ENCODE measurements around the gene PDSS1. TPM values are rescaled to one million over a fixed set of nuclear protein-coding genes. Genes with fewer than 3 reads are reported as not detected.

PDSS1 gene
- total and polyA plus RNA-seq, 2 experiments from 2014 or later = 3.7 to 10.5 TPM

- Histone ChIP-seq H3K4me1 (ENCODE audit: low read depth) (peaks cover 4% of the 10 kb centered on the region), H3K27me3 (peaks cover 19% of the 10 kb centered on the region), H3K4me3 (peak overlapping the region; percentile 83), H3K27ac (peak overlapping the region; percentile 88), H3K36me3 (no peaks in the 10 kb centered on the region), H3K9me3 (ENCODE audit: low read depth) (no peaks in the 10 kb centered on the region)
- no peak for TF ChIP-seq CTCF (IDR thresholded peaks at IDR 0.05; ENCODE audit: low read depth, low read length)
- peak in 1 of 2 donors; percentile 78 for DNase-seq (ENCODE audit: low read depth in 1 of 2, low spot score in 1 of 2)
These were observed 727 bp upstream of the PDSS1 start for GRCh38 chr10:26696786-26697162.

- no peak for DNase-seq (ENCODE audit: low read depth in 1 of 2, low spot score in 1 of 2)
- Histone ChIP-seq H3K9me3 (ENCODE audit: low read depth) (no peaks in the 10 kb centered on the region), H3K27ac (peak overlapping the region; percentile 88), H3K4me1 (ENCODE audit: low read depth) (peaks cover 4% of the 10 kb centered on the region), H3K36me3 (no peaks in the 10 kb centered on the region), H3K4me3 (peak overlapping the region; percentile 83), H3K27me3 (peaks cover 10% of the 10 kb centered on the region)
- TF ChIP-seq CTCF (IDR thresholded peaks at IDR 0.05; ENCODE audit: low read depth, low read length) = no peak
These were observed 564 bp downstream of the PDSS1 start for GRCh38 chr10:26697922-26698608.

DNA sequence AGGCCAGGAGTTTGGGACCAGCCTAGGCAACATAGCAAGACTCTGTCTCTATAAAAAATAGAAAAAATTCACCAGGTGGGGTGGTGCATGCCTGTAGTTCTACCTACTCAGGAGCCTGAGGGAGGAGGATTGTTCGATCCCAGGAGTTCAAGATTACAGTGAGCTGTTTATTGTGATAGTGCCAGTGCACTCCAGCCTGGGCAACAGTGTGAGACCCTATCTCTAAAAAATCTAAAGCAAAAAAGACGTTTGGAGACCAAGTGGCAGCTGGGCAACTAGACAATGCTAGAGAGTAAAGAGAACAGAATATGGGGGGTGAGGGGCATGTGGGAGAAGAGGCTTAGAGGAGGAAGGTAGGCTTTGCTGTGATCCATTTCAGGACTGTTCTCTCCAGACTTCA, 1.4 kb downstream of the PDSS1 start:
- DNase-seq (ENCODE audit: low read depth in 1 of 2, low spot score in 1 of 2) = no peak
- no peak for TF ChIP-seq CTCF (IDR thresholded peaks at IDR 0.05; ENCODE audit: low read depth, low read length)
- H3K36me3 ChIP-seq = no peaks in the 10 kb centered on the region
- H3K4me1 ChIP-seq (ENCODE audit: low read depth) = peaks cover 4% of the 10 kb centered on the region
- no peak overlapping the region for H3K27ac ChIP-seq
- H3K9me3 ChIP-seq (ENCODE audit: low read depth) = no peaks in the 10 kb centered on the region
- peaks cover 5% of the 10 kb centered on the region for H3K27me3 ChIP-seq
- H3K4me3 ChIP-seq = peak overlapping the region; percentile 83

DNA sequence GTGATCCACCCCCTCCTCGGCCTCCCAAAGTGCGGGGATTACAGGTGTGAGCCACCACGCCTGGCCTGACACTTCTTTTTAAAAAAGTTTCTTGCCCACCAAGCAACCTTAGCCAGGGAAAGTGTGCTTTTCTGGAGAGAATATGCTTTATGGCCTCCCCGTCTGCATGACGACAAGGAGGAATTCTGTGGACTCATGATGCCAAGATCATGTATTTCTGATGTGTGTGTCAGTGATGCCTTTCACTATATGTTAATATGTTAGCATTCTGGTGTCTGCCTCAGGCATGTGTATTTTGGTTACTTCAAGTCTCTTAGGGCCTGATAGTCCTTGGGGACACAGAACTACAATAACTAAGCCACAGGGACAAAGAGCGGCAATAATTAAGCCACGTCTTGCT, 2.1 kb downstream of the PDSS1 start:
- no peak overlapping the region for H3K4me3 ChIP-seq
- no peaks in the 10 kb centered on the region for H3K36me3 ChIP-seq
- no peaks in the 10 kb centered on the region for H3K9me3 ChIP-seq (ENCODE audit: low read depth)
- DNase-seq (ENCODE audit: low read depth in 1 of 2, low spot score in 1 of 2) = no peak
- H3K27me3 ChIP-seq = no peaks in the 10 kb centered on the region
- H3K4me1 ChIP-seq (ENCODE audit: low read depth) = peaks cover 4% of the 10 kb centered on the region
- no peak overlapping the region for H3K27ac ChIP-seq
- TF ChIP-seq CTCF (IDR thresholded peaks at IDR 0.05; ENCODE audit: low read depth, low read length) = no peak

DNA sequence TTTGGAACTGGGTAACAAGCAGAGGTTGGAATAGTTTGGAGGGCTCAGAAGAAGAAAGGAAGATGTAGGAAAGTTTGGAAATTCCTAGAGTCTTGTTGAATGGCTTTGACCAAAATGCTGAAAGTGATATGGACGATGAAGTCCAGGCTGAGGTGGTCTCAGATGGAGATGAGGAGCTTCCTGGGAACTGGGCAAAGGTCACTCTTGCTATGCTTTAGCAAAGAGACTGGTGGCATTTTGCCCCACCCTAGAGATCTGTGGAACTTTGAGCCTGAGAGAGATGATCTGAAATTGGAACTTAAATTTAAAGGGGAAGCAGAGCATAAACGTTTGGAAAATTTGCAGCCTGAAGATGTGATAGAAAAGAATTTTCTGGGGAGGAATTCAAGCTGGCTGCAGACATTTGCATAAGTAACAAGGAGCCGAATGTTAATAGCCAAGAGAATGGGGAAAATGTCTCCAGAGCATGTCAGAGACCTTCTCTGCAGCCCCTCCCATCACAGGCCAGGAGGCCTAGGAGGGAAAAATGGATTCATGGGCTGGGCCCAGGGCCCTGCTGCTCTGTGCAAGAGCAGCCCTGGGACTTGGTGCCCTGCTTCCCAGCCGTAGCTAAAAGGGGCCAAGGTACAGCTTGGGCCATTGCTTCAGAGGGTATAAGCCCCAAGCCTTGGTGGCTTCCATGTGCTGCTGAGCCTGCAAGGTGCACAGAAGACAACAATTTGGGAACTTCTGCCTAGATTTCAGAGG, 3.6 kb downstream of the PDSS1 start:
- peaks cover 4% of the 10 kb centered on the region for H3K4me1 ChIP-seq (ENCODE audit: low read depth)
- H3K27ac ChIP-seq = no peak overlapping the region
- TF ChIP-seq CTCF (IDR thresholded peaks at IDR 0.05; ENCODE audit: low read depth, low read length) = no peak
- DNase-seq (ENCODE audit: low read depth in 1 of 2, low spot score in 1 of 2) = no peak
- no peaks in the 10 kb centered on the region for H3K36me3 ChIP-seq
- H3K9me3 ChIP-seq (ENCODE audit: low read depth) = no peaks in the 10 kb centered on the region
- H3K27me3 ChIP-seq = no peaks in the 10 kb centered on the region
- H3K4me3 ChIP-seq = no peak overlapping the region

Data from cardiac muscle cell (in vitro differentiated cells and primary cell).